NCI-H1694 (cell line): Measurements from ENCODE around the gene GPR62.
"Not testable (repeated sequence)": the region's sequence is repeated elsewhere in the genome, so short reads cannot be mapped to it uniquely, and the experiment has no call there.

Source experiments
- DNase-seq: peaks from one replicate; lab custom pipeline; 2025; lab: John Stamatoyannopoulos, UW

GPR62 gene

DNA sequence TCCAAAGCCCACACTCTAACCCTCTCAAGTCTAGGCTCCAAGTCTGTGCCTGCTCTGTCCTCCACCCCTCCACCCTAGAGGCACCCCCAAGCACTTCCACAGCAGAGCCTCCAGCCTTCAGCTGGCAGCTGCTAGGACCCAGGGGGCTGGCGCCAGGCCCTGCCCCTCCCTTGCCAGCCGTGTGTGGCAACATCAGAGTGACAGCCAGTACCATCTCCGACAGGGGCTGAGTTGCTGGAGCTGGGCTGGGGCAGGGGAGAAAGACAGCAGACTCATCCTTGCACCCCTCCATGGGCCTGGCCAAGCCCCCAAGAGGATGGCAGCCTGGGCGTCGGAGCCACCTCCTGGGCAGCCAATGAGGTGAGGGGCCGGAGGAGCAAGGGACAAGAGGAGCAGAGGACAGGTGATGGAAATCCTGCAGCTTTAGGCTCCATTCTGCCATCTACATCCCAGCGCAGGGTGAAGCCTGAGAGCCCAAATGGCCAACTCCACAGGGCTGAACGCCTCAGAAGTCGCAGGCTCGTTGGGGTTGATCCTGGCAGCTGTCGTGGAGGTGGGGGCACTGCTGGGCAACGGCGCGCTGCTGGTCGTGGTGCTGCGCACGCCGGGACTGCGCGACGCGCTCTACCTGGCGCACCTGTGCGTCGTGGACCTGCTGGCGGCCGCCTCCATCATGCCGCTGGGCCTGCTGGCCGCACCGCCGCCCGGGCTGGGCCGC, at the start of gene GPR62:
Gene GPR62, plus strand, starts transcription at position 207 of the 718 bp plus-strand sequence. Its CDS starts 272 bp downstream, at position 479.
- peak; percentile 36 for DNase-seq

DNA sequence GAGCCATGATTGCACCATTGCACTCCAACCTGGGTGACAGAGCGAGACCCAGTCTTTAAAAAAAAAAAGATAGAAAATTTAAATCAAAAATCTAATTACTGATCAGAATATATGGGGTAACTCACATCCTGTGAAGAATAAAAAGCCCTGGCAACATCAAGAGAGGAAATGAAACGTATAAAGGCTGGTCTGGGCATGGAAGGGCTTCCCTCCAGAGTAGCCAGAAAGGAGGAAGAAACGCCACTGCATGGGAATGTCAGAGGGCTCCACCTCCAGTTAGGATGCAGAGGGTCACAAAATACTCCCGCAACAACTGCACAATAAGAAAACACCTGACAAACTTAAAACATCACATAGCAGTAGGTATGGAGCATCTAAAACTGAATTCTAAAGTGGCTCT, 47.2 kb upstream of the GPR62 start:
- DNase-seq: no peak

DNA sequence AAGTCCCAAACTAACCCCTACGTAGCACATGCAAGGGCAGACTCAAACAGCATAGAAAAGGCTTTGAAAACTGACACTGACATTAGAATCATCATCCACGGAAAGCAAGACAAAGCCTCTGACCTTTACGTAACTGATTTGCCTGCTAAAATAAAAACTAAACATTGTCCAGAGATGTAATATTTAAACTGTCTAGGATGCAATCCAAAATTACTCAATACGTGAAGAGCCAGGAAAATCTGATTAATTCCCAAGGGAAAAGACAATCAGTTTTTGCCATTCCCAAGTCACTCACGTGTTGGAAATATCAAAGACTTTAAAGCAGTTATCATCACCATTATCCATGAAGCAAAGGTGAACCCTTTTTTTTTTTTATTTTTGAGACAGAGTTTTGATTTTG, 38.8 kb upstream of the GPR62 start:
- no peak for DNase-seq

DNA sequence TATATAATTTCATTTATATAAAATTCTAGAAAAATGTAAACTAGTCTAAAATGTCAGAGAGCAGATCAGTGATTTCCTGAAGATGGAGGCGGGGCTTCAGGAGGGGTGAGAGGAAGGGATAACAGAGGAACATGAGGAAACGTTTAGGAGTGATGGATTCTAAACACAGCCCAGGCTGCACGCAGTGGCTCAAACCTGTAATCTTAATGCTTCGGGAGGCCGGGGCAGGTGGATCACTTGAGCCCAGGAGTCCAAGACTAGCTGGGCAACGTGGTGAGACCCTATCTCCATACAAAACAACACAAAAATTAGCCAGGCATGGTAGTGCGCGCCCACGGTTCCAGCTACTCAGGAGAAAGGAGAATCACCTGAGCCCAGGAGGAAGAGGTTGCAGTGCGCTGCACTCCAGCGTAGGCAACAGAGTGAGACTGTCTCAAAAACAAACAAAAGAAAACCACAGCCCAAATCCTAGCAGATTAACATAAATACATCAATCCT, 34.1 kb upstream of the GPR62 start:
- no peak for DNase-seq

GRCh38 chr3:51927061-51927977, 27.9 kb upstream of the GPR62 start:
- DNase-seq: no peak

GRCh38 chr3:51928438-51928837, 26.7 kb upstream of the GPR62 start:
- DNase-seq: no peak

DNA sequence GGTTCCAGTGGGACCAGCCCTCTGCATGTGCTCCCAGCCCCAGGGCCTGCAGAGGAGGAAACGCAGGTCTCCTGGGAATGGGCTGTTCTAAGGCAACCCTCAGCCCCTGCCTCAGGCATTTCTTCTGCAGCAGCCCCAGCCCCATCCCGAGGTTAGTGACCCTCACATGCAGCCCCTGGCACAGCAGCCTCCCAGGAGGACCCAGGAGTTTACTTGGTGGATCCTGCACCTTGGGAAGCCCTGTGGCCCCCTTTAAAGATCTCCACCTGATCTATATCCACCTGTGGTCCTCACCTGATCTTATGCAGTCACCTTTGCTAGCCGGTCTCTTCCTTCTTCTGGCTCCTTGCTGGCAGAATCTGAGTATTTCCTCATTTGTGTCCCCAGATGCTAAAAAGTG, 26.2 kb upstream of the GPR62 start:
- not testable (repeated sequence) for DNase-seq

- no peak for DNase-seq
Measured at GRCh38 chr3:51929420-51930003, 25.7 kb upstream of the GPR62 start.

GRCh38 chr3:51930439-51930838, 24.7 kb upstream of the GPR62 start:
- no peak for DNase-seq

DNA sequence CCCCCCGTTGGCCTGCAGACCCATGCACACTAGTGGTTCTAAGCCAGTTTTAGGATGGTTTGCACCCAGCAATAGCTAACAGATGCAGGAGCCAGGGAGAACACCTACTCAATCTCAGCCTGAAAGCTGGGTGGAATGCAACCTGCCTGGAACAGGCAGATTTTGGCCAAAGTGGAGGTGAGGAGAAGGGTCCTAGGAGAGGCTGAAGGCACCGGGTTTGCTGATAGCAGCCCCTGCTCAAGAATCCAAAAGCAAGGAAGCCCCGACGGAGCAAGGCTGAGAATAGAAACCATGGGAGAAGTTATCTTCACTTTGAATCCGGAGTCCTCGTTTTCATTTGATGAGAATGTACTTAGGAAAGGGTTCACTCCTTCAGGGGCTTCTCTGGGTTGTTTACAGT, 23.4 kb upstream of the GPR62 start:
- DNase-seq: no peak

- no peak for DNase-seq
Measured at GRCh38 chr3:51932471-51933370, 22.5 kb upstream of the GPR62 start.

DNA sequence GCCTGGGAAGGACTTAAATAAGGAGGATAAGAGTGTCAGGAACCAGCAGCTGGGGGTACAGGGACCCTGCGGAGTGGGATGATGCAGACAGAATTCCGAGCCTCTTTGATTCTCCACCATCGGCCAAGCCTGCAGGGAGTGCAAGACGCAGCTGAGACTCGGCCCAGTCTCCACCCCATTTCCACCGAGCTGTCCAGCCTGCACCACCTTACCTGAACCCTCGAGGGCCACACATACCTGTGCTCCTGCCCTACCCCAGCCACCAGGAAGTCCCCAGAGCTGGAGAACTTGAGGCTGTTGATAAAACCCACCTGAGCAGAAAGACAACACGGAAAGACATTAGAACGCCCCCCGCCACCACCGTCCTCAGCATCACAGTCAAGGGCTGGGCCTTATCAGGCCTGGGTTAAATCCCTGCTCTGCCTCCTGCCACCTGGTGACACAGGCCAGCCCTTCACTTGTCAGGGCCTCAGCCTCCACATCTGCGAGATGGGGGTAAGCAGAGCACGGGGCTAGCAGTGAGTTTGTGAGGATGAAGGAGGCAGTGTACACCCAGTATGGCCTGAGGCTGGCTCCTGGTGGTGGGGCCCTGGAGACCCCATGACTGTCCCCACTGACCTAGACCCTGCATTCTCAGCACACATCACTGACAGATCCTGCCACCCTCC, 21.6 kb upstream of the GPR62 start:
- no peak for DNase-seq

GRCh38 chr3:51934139-51934850, 20.9 kb upstream of the GPR62 start:
- DNase-seq: no peak

- DNase-seq: no peak
Measured at GRCh38 chr3:51934991-51935885, 19.9 kb upstream of the GPR62 start.

DNA sequence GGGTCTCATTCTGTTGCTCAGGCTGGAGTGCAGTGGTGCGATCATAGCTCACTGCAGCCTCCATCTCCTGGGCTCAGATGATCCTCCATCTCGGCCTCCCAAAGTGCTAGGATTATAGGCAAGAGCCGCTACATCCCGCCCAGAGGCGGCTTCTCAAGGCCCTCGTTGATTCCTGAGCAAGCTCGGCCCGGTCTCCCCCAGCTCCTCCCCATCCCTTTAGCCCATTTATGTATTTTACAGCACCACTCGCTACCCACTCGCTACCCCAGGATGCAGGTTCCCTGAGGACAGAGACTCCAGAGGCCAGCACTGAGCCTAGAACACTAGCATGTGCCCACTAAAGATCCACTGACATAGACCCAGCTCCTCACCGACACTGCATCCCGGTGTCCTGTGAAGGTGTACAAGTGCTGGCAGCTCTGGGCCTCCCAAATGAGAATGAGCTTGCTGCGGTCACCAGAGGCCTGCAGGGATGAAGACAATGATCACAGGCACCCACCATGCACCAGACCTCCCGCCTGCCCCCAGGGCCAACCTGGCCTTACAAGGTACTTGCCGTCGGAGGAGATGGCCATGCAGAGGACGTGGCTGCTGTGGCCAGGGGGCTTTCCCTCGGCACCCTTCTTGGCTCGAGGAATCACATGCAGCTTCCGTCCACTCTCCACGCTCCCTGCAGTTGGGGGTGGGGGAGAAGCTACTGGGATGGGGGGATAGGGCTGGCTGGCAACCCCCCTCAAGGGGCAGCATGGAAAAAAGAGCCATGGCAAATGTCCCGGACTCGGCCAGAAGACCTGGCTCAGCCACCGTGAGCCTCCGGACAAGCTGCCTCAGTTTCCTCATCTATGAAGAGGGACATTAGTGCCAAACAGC, 19.1 kb upstream of the GPR62 start:
- no peak for DNase-seq

DNA sequence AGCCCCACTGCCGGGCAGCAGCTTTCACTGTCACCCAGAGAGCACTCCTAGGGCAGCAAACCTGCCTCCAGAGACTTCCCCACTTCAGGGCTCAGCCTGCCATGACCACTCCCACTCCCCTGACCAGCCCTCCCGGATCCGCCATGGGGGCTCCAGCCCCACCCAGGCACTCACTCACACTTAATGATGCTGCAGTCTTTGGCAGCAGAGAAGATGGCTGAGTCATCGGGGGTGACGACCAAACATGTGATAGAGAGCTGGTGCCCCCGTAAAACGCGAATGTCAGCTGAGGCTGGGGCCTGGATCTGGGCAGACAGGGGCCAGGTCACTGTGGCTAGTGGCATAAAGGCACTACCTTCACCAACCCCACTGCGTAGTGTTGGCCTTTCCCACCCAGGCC, 18.2 kb upstream of the GPR62 start:
- DNase-seq: no peak

GRCh38 chr3:51937611-51938450, 17.4 kb upstream of the GPR62 start:
- no peak for DNase-seq
